GM06990 (cell line): ENCODE results near the gene TIMM10.

Source experiments
- DNase-seq: peaks from one replicate; pipeline ENCODE4 v3.0.0-alpha.2; 2011; ENCODE audit not compliant: insufficient read length; ENCODE audit errors: extremely low read depth
- H3K27me3 ChIP-seq: replicated peaks from 2 replicates; pipeline ENCODE4 v1.6.0; 2011; ENCODE audit warnings: low read length; ENCODE audit not compliant: control insufficient read depth, insufficient read depth
- H3K36me3 ChIP-seq: 2 replicates; pipeline ENCODE4 v1.5.1; 2011; ENCODE audit warnings: low read length; ENCODE audit not compliant: control insufficient read depth, insufficient read depth
- H3K4me3 ChIP-seq: replicated peaks from 2 replicates; pipeline ENCODE4 v1.5.1; 2011; ENCODE audit warnings: low read depth, mild to moderate bottlenecking, control low read depth, low read length
- TF ChIP-seq, protein P1 (sequence below): IDR thresholded peaks from 2 replicates; pipeline ENCODE4 v1.5.1; 2011; ENCODE audit warnings: low read length, control low read depth, mild to moderate bottlenecking, inconsistent platforms; ENCODE audit not compliant: insufficient read depth, poor library complexity, severe bottlenecking

TIMM10 gene

DNA sequence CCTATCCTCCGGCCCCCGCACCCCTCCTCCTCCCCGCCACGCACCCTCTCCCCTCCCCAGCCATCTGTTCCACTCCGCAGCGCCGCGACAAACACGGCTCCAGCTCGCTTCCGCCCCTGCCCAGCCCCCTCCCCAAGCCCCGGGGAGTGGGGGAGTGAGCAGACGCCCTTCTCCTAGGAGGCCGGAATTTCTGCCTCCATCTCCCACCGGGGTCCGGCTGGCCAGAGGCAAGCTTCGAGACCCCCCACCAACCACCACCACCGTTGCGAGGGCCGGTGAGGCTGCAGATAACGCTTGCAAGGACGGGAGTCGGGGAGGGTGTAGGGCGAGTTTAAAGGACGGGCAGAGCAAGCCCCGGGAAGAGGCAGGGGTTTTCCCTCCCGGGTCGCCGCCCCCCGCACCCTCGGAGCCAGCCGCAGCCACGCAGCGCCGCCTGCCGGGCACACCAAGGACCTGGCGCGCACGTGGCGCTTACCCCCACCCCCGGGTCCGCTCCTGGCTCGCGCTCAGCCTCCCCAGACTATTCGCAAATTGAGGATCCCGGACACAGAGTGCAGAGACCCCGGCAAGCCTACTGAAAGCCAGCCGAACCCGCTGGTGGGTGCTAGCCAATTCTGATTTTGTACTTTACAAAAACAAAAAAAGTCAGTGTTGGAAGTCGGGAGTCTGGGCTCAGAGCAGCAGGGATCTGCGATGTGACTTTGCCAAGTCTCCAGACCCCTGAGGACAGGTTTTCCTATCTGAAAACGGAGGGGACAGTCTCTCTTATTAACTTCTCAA is 47.6 kb downstream of the TIMM10 start:
- Histone ChIP-seq H3K36me3 (no peaks in the 10 kb centered on the region; the same call in 1 of the 2 replicates), H3K4me3 (no peak overlapping the region; the same call in 1 of the 2 replicates), H3K27me3 (no peaks in the 10 kb centered on the region)
- TF ChIP-seq, protein P1, sequence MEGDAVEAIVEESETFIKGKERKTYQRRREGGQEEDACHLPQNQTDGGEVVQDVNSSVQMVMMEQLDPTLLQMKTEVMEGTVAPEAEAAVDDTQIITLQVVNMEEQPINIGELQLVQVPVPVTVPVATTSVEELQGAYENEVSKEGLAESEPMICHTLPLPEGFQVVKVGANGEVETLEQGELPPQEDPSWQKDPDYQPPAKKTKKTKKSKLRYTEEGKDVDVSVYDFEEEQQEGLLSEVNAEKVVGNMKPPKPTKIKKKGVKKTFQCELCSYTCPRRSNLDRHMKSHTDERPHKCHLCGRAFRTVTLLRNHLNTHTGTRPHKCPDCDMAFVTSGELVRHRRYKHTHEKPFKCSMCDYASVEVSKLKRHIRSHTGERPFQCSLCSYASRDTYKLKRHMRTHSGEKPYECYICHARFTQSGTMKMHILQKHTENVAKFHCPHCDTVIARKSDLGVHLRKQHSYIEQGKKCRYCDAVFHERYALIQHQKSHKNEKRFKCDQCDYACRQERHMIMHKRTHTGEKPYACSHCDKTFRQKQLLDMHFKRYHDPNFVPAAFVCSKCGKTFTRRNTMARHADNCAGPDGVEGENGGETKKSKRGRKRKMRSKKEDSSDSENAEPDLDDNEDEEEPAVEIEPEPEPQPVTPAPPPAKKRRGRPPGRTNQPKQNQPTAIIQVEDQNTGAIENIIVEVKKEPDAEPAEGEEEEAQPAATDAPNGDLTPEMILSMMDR: peak; percentile 46
- DNase-seq: peak; percentile 70

GRCh38 chr11:57481915-57482781 is 48.4 kb downstream of the TIMM10 start:
- Histone ChIP-seq H3K27me3 (no peaks in the 10 kb centered on the region), H3K36me3 (no peaks in the 10 kb centered on the region; the same call in 1 of the 2 replicates), H3K4me3 (no peak overlapping the region)
- TF ChIP-seq, protein P1: no peak
- no peak for DNase-seq

DNA sequence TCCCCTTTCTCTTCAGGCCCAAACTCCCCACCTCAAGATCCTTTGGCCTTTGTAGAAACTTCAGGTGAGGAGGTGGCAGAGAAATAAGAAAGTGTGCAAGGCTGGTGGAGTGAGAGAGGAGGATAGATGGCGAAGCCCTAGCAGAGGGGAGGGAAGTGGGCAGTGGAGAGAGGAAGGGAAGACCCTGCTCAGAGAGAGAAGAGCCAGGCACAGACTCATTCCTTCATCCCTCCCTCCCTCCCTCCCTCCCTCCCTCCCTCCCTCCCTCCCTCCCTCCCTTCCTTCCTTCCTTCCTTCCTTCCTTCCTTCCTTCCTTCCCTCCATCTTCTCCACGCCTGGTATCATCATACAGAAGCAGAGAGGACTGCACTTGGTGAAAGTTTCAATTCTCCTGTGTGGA is 49.2 kb downstream of the TIMM10 start:
- no peak overlapping the region for H3K4me3 ChIP-seq
- no peak for DNase-seq
- TF ChIP-seq, protein P1: no peak
- H3K36me3 ChIP-seq: no peaks in the 10 kb centered on the region; the same call in 1 of the 2 replicates
- no peaks in the 10 kb centered on the region for H3K27me3 ChIP-seq

GRCh38 chr11:57480409-57481137 is 50.0 kb downstream of the TIMM10 start:
- DNase-seq: no peak
- Histone ChIP-seq H3K36me3 (no peaks in the 10 kb centered on the region), H3K27me3 (no peaks in the 10 kb centered on the region), H3K4me3 (no peak overlapping the region)
- TF ChIP-seq, protein P1: peak; percentile 83

DNA sequence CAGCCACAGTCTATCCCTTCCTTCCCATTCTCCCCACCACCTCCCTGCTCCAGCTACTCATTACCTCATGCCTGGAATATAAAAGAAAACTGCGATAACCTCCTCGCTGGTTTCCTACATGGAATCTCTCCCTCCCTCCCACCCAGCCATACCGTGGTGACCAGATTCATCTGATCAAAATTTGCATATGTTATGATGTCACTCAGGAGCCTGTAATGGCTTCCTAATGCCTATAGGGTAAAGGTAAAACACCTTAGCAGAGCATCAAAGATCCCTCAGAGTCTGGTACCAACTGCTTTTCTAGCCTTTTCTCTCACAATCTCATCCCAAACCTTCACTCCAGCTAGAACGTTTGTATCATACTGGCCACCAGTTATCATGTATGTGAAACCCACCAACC is 50.6 kb downstream of the TIMM10 start:
- TF ChIP-seq, protein P1: no peak
- DNase-seq: no peak
- no peak overlapping the region for H3K4me3 ChIP-seq
- no peaks in the 10 kb centered on the region for H3K27me3 ChIP-seq
- H3K36me3 ChIP-seq: no peaks in the 10 kb centered on the region
